GM23248 (cell line): Measurements from ENCODE around the gene RSF1.

Experiments used
- EZH2 ChIP-seq: fragments of 200-600 bp; sonication (generic); IDR thresholded peaks from 2 replicates; pipeline ENCODE4 v1.6.1; 2018; ENCODE audit warnings: antibody characterized with exemption, mild to moderate bottlenecking; ENCODE audit not compliant: insufficient read depth, poor library complexity, severe bottlenecking
- EZH2phosphoT487 ChIP-seq: fragments of 200-600 bp; sonication (generic); IDR thresholded peaks from 2 replicates; pipeline ENCODE4 v1.6.1; 2018; ENCODE audit warnings: antibody characterized with exemption, moderate library complexity, mild to moderate bottlenecking, low read depth; ENCODE audit not compliant: insufficient read depth

- TF ChIP-seq EZH2 (no peak), EZH2phosphoT487 (no peak)
Measured at GRCh38 chr11:77793972-77794371, 26.6 kb downstream of the RSF1 start.
